ENCODE measurements around the gene TMEM187. TPM values are rescaled to one million over a fixed set of nuclear protein-coding genes. Genes with fewer than 3 reads are reported as not detected.

TMEM187 gene
- polyA plus RNA-seq, 12 donors: 2.7 to 7.0 (median 4.8) TPM; not detected in 2

GRCh38 chrX:154018518-154019060 lies 46.0 kb downstream of the TMEM187 start:
- no peak for DNase-seq

GRCh38 chrX:154019061-154019621 lies 46.6 kb downstream of the TMEM187 start:
- no peak for DNase-seq

GRCh38 chrX:154019633-154020528 lies 47.3 kb downstream of the TMEM187 start, which contains the start of gene IRAK1:
IRAK1 (minus strand) TSS chrX:154019902; CDS start chrX:154019812, 90 bp downstream.
- DNase-seq: peak; percentile 14

- no peak for DNase-seq
These were observed 48.1 kb downstream of the TMEM187 start for GRCh38 chrX:154020536-154021115.

GRCh38 chrX:154021131-154021611 lies 48.6 kb downstream of the TMEM187 start:
- DNase-seq: no peak

- DNase-seq: no peak
These were observed 49.6 kb downstream of the TMEM187 start for GRCh38 chrX:154022108-154022507.

- DNase-seq: no peak
These were observed 50.9 kb downstream of the TMEM187 start for GRCh38 chrX:154023276-154024000.

- DNase-seq: no peak
These were observed 51.7 kb downstream of the TMEM187 start for GRCh38 chrX:154024271-154024670.

- no peak for DNase-seq
These were observed 52.7 kb downstream of the TMEM187 start for GRCh38 chrX:154025230-154025629.

- DNase-seq: no peak
These were observed 53.8 kb downstream of the TMEM187 start for GRCh38 chrX:154026136-154027021.

GRCh38 chrX:154027022-154027402 lies 54.5 kb downstream of the TMEM187 start:
- DNase-seq: no peak

- DNase-seq: no peak
These were observed 55.4 kb downstream of the TMEM187 start for GRCh38 chrX:154027986-154028385.

GRCh38 chrX:154028502-154029184 lies 56.1 kb downstream of the TMEM187 start:
- DNase-seq: no peak

GRCh38 chrX:154029439-154029838 lies 56.9 kb downstream of the TMEM187 start:
- DNase-seq: no peak

- DNase-seq: no peak
These were observed 57.7 kb downstream of the TMEM187 start for GRCh38 chrX:154030266-154030665.

- DNase-seq: no peak
These were observed 58.3 kb downstream of the TMEM187 start for GRCh38 chrX:154030715-154031305.

GRCh38 chrX:154032160-154032559 lies 59.6 kb downstream of the TMEM187 start:
- DNase-seq: no peak

- no peak for DNase-seq
These were observed 60.1 kb downstream of the TMEM187 start for GRCh38 chrX:154032653-154033052.
